CD14-positive monocyte (primary cell): ENCODE data around the gene DEGS1. TPM values are rescaled to one million over a fixed set of nuclear protein-coding genes. Genes with fewer than 3 reads are reported as not detected.

Experiments used
- DNase-seq, 3 donors: peaks; one replicate each; pipeline ENCODE4 v3.0.0-alpha.2; 2011 to 2022
- H2AFZ ChIP-seq: 2 replicates; pipeline ENCODE4 v1.6.0; 2012; ENCODE audit warnings: mild to moderate bottlenecking, low read depth, low read length, inconsistent platforms; ENCODE audit not compliant: insufficient read depth, poor library complexity, severe bottlenecking
- H3K27ac ChIP-seq, 2 donors: 1 replicate in 1 of 2; 2 replicates in 1 of 2; pipeline ENCODE4 v1.5.1; 2012 to 2013; ENCODE audit warnings: low read length in 2 of 2, control low read depth in 1 of 2, inconsistent platforms in 1 of 2, low read depth in 1 of 2, mild to moderate bottlenecking in 1 of 2
- H3K27me3 ChIP-seq, 2 donors: one replicate each; pipeline versions ENCODE4 v1.6.0 to v1.6.1; 2011 to 2013; ENCODE audit warnings: low read length in 2 of 2; ENCODE audit not compliant: control insufficient read depth in 2 of 2, insufficient read depth in 2 of 2
- H3K36me3 ChIP-seq, 2 donors: replicated peaks in 1 of 2; 1 replicate in 1 of 2; 2 replicates in 1 of 2; pipeline versions ENCODE4 v1.5.1 to v1.6.1; 2012 to 2013; ENCODE audit warnings: low read length in 2 of 2, control low read depth in 1 of 2, inconsistent platforms in 1 of 2, mild to moderate bottlenecking in 1 of 2; ENCODE audit not compliant: insufficient read depth in 2 of 2, control insufficient read depth in 1 of 2
- H3K4me1 ChIP-seq, 2 donors: 1 replicate in 1 of 2; 2 replicates in 1 of 2; pipeline versions ENCODE4 v1.5.1 to v1.6.1; 2012 to 2013; ENCODE audit warnings: low read length in 2 of 2, control low read depth in 1 of 2, inconsistent platforms in 1 of 2, mild to moderate bottlenecking in 1 of 2, moderate library complexity in 1 of 2; ENCODE audit not compliant: insufficient read depth in 2 of 2, control insufficient read depth in 1 of 2
- H3K4me2 ChIP-seq: replicated peaks from 2 replicates; pipeline ENCODE3; 2012; ENCODE audit warnings: low read length, moderate library complexity, mild to moderate bottlenecking; ENCODE audit not compliant: poor library complexity, severe bottlenecking; ENCODE audit errors: extremely low read depth
- H3K4me3 ChIP-seq, 3 experiments: fragments of 200-600 bp in 1 of 3; sonication (generic) in 1 of 3; replicated peaks in 1 of 3; 1 replicate in 2 of 3; 2 replicates in 1 of 3; pipeline ENCODE4 v1.5.1; 2011 to 2013; ENCODE audit warnings: low read length in 3 of 3, mild to moderate bottlenecking in 3 of 3, control low read depth in 2 of 3, low read depth in 2 of 3, inconsistent platforms in 1 of 3, moderate library complexity in 1 of 3
- H3K79me2 ChIP-seq: 2 replicates; pipeline ENCODE4 v1.6.0; 2012; ENCODE audit warnings: mild to moderate bottlenecking, control low read depth, inconsistent platforms, low read length, moderate library complexity; ENCODE audit not compliant: insufficient read depth
- H3K9ac ChIP-seq: 2 replicates; pipeline ENCODE4 v1.6.0; 2017; ENCODE audit warnings: low read length, mild to moderate bottlenecking; ENCODE audit not compliant: insufficient read depth, poor library complexity, severe bottlenecking
- H3K9me3 ChIP-seq, 2 donors: replicated peaks in 1 of 2; 1 replicate in 1 of 2; 2 replicates in 1 of 2; pipeline versions ENCODE4 v1.5.1 to v1.6.1; 2012 to 2013; ENCODE audit warnings: low read length in 2 of 2, control low read depth in 1 of 2; ENCODE audit not compliant: control insufficient read depth in 1 of 2, insufficient read depth in 1 of 2
- H4K20me1 ChIP-seq: 2 replicates; pipeline ENCODE4 v1.6.0; 2012; ENCODE audit warnings: mild to moderate bottlenecking, low read length, control low read depth, moderate library complexity; ENCODE audit not compliant: insufficient read depth
- H3K27ac Mint-ChIP-seq, 7 donors: one replicate each; pipeline ENCODE4 v1.8.0; 2020; ENCODE audit warnings: mild to moderate bottlenecking in 7 of 7, mixed read lengths in 7 of 7, moderate library complexity in 6 of 7, inconsistent platforms in 2 of 7
- H3K27me3 Mint-ChIP-seq, 3 donors: one replicate each; pipeline ENCODE4 v1.8.0; 2021 to 2022; ENCODE audit warnings: low read depth in 3 of 3, mild to moderate bottlenecking in 3 of 3, mixed read lengths in 3 of 3, moderate library complexity in 3 of 3, inconsistent platforms in 1 of 3
- H3K36me3 Mint-ChIP-seq, 2 donors: one replicate each; pipeline ENCODE4 v1.8.0; 2020; ENCODE audit warnings: mixed read lengths in 2 of 2, inconsistent platforms in 1 of 2, mild to moderate bottlenecking in 1 of 2
- H3K4me1 Mint-ChIP-seq: one replicate; pipeline ENCODE4 v1.8.0; 2020; ENCODE audit warnings: mild to moderate bottlenecking, mixed read lengths
- H3K4me3 Mint-ChIP-seq, 2 donors: one replicate each; pipeline ENCODE4 v1.8.0; 2020; ENCODE audit warnings: mild to moderate bottlenecking in 2 of 2, mixed read lengths in 2 of 2, moderate library complexity in 1 of 2
- H3K9me3 Mint-ChIP-seq, 7 donors: one replicate each; pipeline ENCODE4 v1.8.0; 2020 to 2022; ENCODE audit warnings: mixed read lengths in 7 of 7, mild to moderate bottlenecking in 6 of 7, moderate library complexity in 6 of 7, inconsistent platforms in 2 of 7
- WGBS: methylation state at CpG from one replicate; pipeline ENCODE4 v1.1.5; 2013; ENCODE audit warnings: missing lambda C conversion rate; ENCODE audit not compliant: insufficient coverage; 5-methylcytosine and 5-hydroxymethylcytosine counted together
- intact Hi-C, 2 donors: fragments of 100-400 bp; cut with micrococcal nuclease; formaldehyde crosslinking; loops; one replicate each; pipeline versions ENCODE4 v1.15.0 to v1.15.1; 2023
- polyA plus RNA-seq, 3 donors: library from polyadenylated mRNA; depleted of rRNA in 1 of 3; unstranded in 2 of 3; stranded (reverse) in 1 of 3; fragments of 300-500 nt in 2 of 3; fragments of >200 nt in 1 of 3; fragmentation: Illumina TruSeq in 2 of 3; gene quantifications; 1 replicate in 2 of 3; 2 replicates in 1 of 3; pipeline ENCODE4 v1.2.3, GENCODE V29; 2012 to 2021
- TF ChIP-seq, protein P1 (sequence below): fragments of 200-600 bp; IDR thresholded peaks from one replicate; pipeline ENCODE4 v1.8.0; 2022; ENCODE audit warnings: antibody characterized with exemption, mild to moderate bottlenecking

DEGS1 gene
- polyA plus RNA-seq, 3 donors, result 35.0 to 137 (median 118) TPM

DNA sequence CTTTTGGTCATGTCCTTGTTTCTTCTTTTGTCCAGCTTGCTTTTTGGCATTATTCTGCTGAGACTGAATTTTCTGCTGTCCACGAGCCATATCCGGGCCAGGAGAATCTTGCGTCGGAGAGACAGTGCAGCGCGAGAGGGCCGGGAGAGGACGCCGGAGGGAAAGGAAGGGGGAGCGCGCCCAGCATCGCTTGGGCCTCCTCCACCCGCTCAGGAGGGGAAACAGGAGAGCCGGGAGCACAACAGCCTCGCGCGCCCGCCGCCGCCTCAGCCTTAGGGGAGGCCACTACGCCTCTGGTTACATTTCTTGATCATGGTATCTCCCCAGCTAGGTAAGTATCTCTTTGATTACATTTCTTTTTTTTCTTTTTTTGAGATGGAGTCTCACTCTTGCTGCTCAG lies 7.4 kb upstream of the DEGS1 start:
- Histone ChIP-seq H3K9ac (no peak overlapping the region), H3K27ac (no peak overlapping the region), H3K4me1 (peaks cover 10 to 15% of the 10 kb centered on the region in 2 donors), H4K20me1 (no peaks in the 10 kb centered on the region), H3K4me2 (peak overlapping the region; percentile 36), H3K36me3 (no peaks in the 10 kb centered on the region), H3K79me2 (no peaks in the 10 kb centered on the region), H2AFZ (peak overlapping the region; percentile 67), H3K9me3 (no peaks in the 10 kb centered on the region), H3K27me3 (no peaks in the 10 kb centered on the region), H3K4me3 (peak overlapping the region in 1 of 3 experiments; percentile 4)
- peak in 1 of 3 donors; percentile 9 for DNase-seq
- TF ChIP-seq, protein P1, sequence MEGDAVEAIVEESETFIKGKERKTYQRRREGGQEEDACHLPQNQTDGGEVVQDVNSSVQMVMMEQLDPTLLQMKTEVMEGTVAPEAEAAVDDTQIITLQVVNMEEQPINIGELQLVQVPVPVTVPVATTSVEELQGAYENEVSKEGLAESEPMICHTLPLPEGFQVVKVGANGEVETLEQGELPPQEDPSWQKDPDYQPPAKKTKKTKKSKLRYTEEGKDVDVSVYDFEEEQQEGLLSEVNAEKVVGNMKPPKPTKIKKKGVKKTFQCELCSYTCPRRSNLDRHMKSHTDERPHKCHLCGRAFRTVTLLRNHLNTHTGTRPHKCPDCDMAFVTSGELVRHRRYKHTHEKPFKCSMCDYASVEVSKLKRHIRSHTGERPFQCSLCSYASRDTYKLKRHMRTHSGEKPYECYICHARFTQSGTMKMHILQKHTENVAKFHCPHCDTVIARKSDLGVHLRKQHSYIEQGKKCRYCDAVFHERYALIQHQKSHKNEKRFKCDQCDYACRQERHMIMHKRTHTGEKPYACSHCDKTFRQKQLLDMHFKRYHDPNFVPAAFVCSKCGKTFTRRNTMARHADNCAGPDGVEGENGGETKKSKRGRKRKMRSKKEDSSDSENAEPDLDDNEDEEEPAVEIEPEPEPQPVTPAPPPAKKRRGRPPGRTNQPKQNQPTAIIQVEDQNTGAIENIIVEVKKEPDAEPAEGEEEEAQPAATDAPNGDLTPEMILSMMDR, result no peak
- WGBS, result 0% methylated on average over 20 of the region's 21 CpGs
- Mint-ChIP-seq H3K4me1 (peaks cover 19% of the 10 kb centered on the region), H3K27ac (no peak overlapping the region), H3K9me3 (peaks cover 0 to 4% (median 2%) of the 10 kb centered on the region in 7 donors), H3K27me3 (peaks cover 5 to 10% (median 6%) of the 10 kb centered on the region in 3 donors), H3K4me3 (peak overlapping the region; percentile 2 to 80), H3K36me3 (no peaks in the 10 kb centered on the region)
- intact Hi-C loops, result no loop called here

- H3K4me3 ChIP-seq, result no peak overlapping the region
- H3K9me3 ChIP-seq, result no peaks in the 10 kb centered on the region
- no peak overlapping the region for H2AFZ ChIP-seq
- peaks cover 9 to 12% of the 10 kb centered on the region in 2 donors for H3K4me1 ChIP-seq
- no peak overlapping the region for H3K4me3 Mint-ChIP-seq
- peaks cover 5 to 12% (median 6%) of the 10 kb centered on the region in 3 donors for H3K27me3 Mint-ChIP-seq
- H3K79me2 ChIP-seq, result no peaks in the 10 kb centered on the region
- TF ChIP-seq, protein P1, result no peak
- no peak overlapping the region for H3K9ac ChIP-seq
- WGBS, result 98% methylated on average over 6 of the region's 9 CpGs
- no peaks in the 10 kb centered on the region for H3K36me3 Mint-ChIP-seq
- intact Hi-C loops, result no loop called here
- H3K36me3 ChIP-seq, result no peaks in the 10 kb centered on the region
- no peaks in the 10 kb centered on the region for H3K27me3 ChIP-seq
- no peaks in the 10 kb centered on the region for H3K9me3 Mint-ChIP-seq
- no peak overlapping the region for H3K27ac ChIP-seq
- peaks cover 13% of the 10 kb centered on the region for H3K4me1 Mint-ChIP-seq
- no peak for DNase-seq
- no peak overlapping the region for H3K4me2 ChIP-seq
- no peaks in the 10 kb centered on the region for H4K20me1 ChIP-seq
- no peak overlapping the region for H3K27ac Mint-ChIP-seq
Measured at GRCh38 chr1:224177356-224177999, 5.6 kb upstream of the DEGS1 start.
